SK-N-MC (cell line): Measurements from ENCODE around the gene PPARGC1A.

Experiments used
- EZH2 ChIP-seq: fragments of 200-600 bp; sonication (generic); IDR thresholded peaks from one replicate; pipeline ENCODE4 v1.6.1; 2017; ENCODE audit warnings: antibody characterized with exemption
- FOXP2 ChIP-seq: optimal IDR thresholded peaks from 2 replicates; pipeline ENCODE3; 2011; ENCODE audit warnings: mild to moderate bottlenecking, moderate library complexity; ENCODE audit not compliant: insufficient read depth; ENCODE audit errors: extremely low read length, control extremely low read depth
- POLR2AphosphoS5 ChIP-seq: IDR thresholded peaks from 2 replicates; pipeline ENCODE4 v1.6.1; 2012; ENCODE audit warnings: mild to moderate bottlenecking, low read depth, low read length, borderline replicate concordance

DNA sequence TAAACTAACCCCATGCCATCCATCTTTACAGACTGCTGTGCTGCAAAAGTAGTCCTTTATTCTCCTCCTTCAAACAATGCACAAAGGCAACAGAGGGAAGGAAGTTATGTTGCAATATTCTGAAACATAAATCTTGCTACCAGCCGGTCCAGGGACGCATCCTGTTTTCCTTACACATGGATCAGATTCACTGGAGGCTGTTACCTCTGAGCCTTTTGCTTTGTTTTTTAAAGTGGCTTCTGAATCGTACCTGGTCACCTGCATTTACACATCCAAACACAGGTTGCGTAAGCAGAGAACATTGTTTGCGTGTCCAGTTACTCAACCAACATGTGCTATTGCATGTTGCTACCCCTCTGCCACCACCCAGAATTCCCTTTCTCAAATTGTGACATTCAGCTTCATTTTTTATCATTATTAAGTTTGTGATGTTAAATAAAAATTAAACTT lies 8.8 kb downstream of the PPARGC1A start:
- TF ChIP-seq POLR2AphosphoS5, result no peak
- no peak for TF ChIP-seq EZH2
- TF ChIP-seq FOXP2, result no peak
